SU-DHL-6 (cell line): Measurements from ENCODE around the gene ZNF774.
"Not testable (repeated sequence)": the region's sequence is repeated elsewhere in the genome, so short reads cannot be mapped to it uniquely, and the experiment has no call there.

Experiments used
- H2AFZ ChIP-seq: fragments of 200-600 bp; sonication (generic); 2 replicates; pipeline ENCODE4 v1.6.1; 2014; ENCODE audit warnings: low read depth, mild to moderate bottlenecking, moderate library complexity, mixed read lengths, antibody characterized with exemption, low read length; ENCODE audit not compliant: severe bottlenecking
- H3F3A ChIP-seq: fragments of 200-600 bp; shearing (Covaris generic); 2 replicates; pipeline ENCODE4 v1.6.0; 2016; ENCODE audit warnings: antibody characterized with exemption, mild to moderate bottlenecking; ENCODE audit not compliant: insufficient read depth
- H3K27ac ChIP-seq: fragments of 200-600 bp; sonication (generic); 2 replicates; pipeline ENCODE4 v1.5.1; 2016; ENCODE audit warnings: low read depth, mild to moderate bottlenecking, low read length, moderate library complexity, mixed read lengths
- H3K27me3 ChIP-seq: fragments of 200-600 bp; sonication (generic), shearing (Covaris generic); 2 replicates; pipeline ENCODE4 v1.6.0; 2014; ENCODE audit warnings: mild to moderate bottlenecking, low read length
- H3K36me3 ChIP-seq: fragments of 200-600 bp; sonication (generic); 2 replicates; pipeline ENCODE4 v1.6.1; 2014; ENCODE audit warnings: mild to moderate bottlenecking, low read length, mixed read lengths
- H3K4me2 ChIP-seq: fragments of 300-600, 200-600 bp; shearing (Covaris generic), sonication (generic); 2 replicates; pipeline ENCODE4 v1.6.0; 2014; ENCODE audit warnings: low read length, low read depth, mild to moderate bottlenecking; ENCODE audit not compliant: poor library complexity, severe bottlenecking
- H3K4me3 ChIP-seq: fragments of 200-600 bp; sonication (generic); 2 replicates; pipeline ENCODE4 v1.5.1; 2014; ENCODE audit warnings: antibody characterized with exemption, low read length, mild to moderate bottlenecking, mixed read lengths; ENCODE audit not compliant: insufficient read depth, poor library complexity, severe bottlenecking
- H3K79me2 ChIP-seq: fragments of 200-600 bp; sonication (generic); 2 replicates; pipeline ENCODE4 v1.6.1; 2014; ENCODE audit warnings: mild to moderate bottlenecking, low read length, moderate library complexity; ENCODE audit not compliant: insufficient read depth
- H3K9ac ChIP-seq: fragments of 200-600 bp; sonication (generic); 2 replicates; pipeline ENCODE4 v1.7.0; 2014; ENCODE audit warnings: mild to moderate bottlenecking, low read length
- H3K9me2 ChIP-seq: fragments of 200-600 bp; sonication (generic); replicated peaks from 2 replicates; pipeline ENCODE4 v1.6.1; 2014; ENCODE audit warnings: low read length; ENCODE audit not compliant: insufficient read depth
- H3K9me3 ChIP-seq: fragments of 200-600 bp; sonication (generic); 2 replicates; pipeline ENCODE4 v1.6.1; 2014; ENCODE audit warnings: low read length, mixed read lengths; ENCODE audit not compliant: insufficient read depth
- H4K20me1 ChIP-seq: fragments of 200-600 bp; sonication (generic); 2 replicates; pipeline ENCODE4 v1.6.1; 2014; ENCODE audit warnings: low read depth, mild to moderate bottlenecking, antibody characterized with exemption, low read length, moderate library complexity, mixed read lengths
- EZH2phosphoT487 ChIP-seq: fragments of 200-600 bp; sonication (generic), shearing (Covaris generic); conservative IDR thresholded peaks from 2 replicates; pipeline ENCODE4 v1.6.1; 2018; ENCODE audit warnings: mild to moderate bottlenecking, antibody characterized with exemption, low read length, moderate library complexity, mixed read lengths
- TF ChIP-seq, protein P1 (sequence below): fragments of 200-600 bp; sonication (generic); IDR thresholded peaks from one replicate; pipeline ENCODE4 v1.5.1; 2017; ENCODE audit warnings: antibody characterized with exemption, mild to moderate bottlenecking, low read length, moderate library complexity; ENCODE audit not compliant: insufficient read depth, poor library complexity, severe bottlenecking

Gene ZNF774

DNA sequence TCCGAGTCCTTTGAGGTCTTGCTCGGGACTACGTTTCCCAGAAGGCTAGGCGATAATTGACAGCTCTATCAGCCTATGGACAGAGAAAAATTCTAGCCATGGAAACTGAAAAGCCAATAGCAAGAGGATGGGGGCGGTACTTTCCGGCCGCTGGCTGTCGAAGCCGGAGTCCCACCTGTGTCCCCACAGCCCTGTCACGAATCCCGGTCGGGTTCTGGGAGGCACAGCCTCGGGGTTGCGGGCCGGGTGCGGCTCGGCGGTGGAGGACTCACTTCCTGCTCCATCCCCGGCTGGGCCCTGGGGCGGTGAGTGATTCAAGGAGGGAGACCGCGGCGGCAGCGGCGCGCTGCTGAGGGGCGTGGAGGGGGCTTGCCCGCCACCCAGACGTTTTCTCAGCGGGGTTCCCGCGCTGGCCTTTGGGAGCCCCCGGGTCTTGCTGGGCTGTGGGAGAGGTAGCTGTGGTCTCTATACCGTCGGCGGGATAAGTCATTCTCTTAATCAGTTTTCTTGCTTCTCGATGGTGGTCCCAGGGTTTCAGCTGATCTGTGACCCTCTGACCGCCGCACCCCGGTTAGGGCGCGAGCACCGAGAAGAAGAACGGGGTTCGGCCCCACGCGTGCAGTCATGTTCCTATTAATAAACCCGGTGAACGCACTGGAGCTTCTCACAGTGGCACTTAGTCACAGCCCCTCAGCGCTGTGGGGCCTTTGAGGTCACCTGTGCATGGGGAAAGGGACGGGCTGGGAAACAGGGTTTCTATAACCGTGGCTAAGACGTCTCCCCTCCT is at the start of gene ZNF774:
Gene ZNF774 (plus strand): TSS at position 178 of the 787 bp plus-strand sequence. CDS start 2,377 bp downstream, outside the sequence.
- H3K9me2 ChIP-seq = no peaks in the 10 kb centered on the region
- H3K4me3 ChIP-seq = peak within 1 kb of the TSS; percentile 70
- H3K4me2 ChIP-seq = peak within 1 kb of the TSS; percentile 61
- no peaks in the 10 kb centered on the region for H4K20me1 ChIP-seq
- H3K36me3 ChIP-seq = no peaks in the 10 kb centered on the region
- H3K27ac ChIP-seq = no peak within 1 kb of the TSS
- H3K27me3 ChIP-seq = no peaks in the 10 kb centered on the region
- H3K79me2 ChIP-seq = no peaks in the 10 kb centered on the region
- H2AFZ ChIP-seq = peak within 1 kb of the TSS; percentile 92
- H3K9me3 ChIP-seq = no peaks in the 10 kb centered on the region
- H3K9ac ChIP-seq = peak within 1 kb of the TSS; percentile 63
- H3F3A ChIP-seq = no peaks in the 10 kb centered on the region
- no peak for TF ChIP-seq EZH2phosphoT487

- not testable (repeated sequence) for H3K9me2 ChIP-seq, H3K9ac ChIP-seq, H3K9me3 ChIP-seq, H3K79me2 ChIP-seq, H3F3A ChIP-seq, H2AFZ ChIP-seq, H3K27ac ChIP-seq, H3K27me3 ChIP-seq, H4K20me1 ChIP-seq, H3K36me3 ChIP-seq, H3K4me3 ChIP-seq, H3K4me2 ChIP-seq
Observed at GRCh38 chr15:90305355-90305754, 46.7 kb upstream of the ZNF774 start.

DNA sequence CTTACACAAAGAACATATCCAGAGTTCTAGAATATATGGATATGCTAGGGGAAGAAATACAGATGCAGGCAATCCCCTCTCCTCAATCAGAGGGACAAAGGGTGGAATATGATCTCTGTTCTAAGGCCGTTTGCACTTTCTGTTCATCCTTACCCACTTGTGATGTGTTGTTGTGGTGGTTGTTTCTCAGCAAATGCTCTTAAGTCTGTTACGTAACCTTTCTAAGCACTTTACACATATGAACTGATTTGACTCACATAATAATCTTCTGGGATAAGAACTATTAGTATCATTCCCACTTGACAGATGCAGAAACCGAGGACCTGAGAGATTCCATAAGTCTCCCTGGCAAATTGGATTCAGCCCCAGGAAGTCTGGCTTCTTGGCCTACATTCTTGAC is 46.2 kb upstream of the ZNF774 start:
- Histone ChIP-seq H3K79me2 (no peaks in the 10 kb centered on the region), H3K27me3 (no peaks in the 10 kb centered on the region), H3K4me2 (no peak overlapping the region), H3K9ac (no peak overlapping the region), H3K4me3 (no peak overlapping the region), H2AFZ (no peak overlapping the region), H3K9me2 (no peaks in the 10 kb centered on the region), H4K20me1 (no peaks in the 10 kb centered on the region), H3K9me3 (no peaks in the 10 kb centered on the region), H3K27ac (no peak overlapping the region), H3K36me3 (no peaks in the 10 kb centered on the region), H3F3A (no peaks in the 10 kb centered on the region)
- TF ChIP-seq EZH2phosphoT487 = no peak
- TF ChIP-seq, protein P1, sequence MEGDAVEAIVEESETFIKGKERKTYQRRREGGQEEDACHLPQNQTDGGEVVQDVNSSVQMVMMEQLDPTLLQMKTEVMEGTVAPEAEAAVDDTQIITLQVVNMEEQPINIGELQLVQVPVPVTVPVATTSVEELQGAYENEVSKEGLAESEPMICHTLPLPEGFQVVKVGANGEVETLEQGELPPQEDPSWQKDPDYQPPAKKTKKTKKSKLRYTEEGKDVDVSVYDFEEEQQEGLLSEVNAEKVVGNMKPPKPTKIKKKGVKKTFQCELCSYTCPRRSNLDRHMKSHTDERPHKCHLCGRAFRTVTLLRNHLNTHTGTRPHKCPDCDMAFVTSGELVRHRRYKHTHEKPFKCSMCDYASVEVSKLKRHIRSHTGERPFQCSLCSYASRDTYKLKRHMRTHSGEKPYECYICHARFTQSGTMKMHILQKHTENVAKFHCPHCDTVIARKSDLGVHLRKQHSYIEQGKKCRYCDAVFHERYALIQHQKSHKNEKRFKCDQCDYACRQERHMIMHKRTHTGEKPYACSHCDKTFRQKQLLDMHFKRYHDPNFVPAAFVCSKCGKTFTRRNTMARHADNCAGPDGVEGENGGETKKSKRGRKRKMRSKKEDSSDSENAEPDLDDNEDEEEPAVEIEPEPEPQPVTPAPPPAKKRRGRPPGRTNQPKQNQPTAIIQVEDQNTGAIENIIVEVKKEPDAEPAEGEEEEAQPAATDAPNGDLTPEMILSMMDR = no peak

DNA sequence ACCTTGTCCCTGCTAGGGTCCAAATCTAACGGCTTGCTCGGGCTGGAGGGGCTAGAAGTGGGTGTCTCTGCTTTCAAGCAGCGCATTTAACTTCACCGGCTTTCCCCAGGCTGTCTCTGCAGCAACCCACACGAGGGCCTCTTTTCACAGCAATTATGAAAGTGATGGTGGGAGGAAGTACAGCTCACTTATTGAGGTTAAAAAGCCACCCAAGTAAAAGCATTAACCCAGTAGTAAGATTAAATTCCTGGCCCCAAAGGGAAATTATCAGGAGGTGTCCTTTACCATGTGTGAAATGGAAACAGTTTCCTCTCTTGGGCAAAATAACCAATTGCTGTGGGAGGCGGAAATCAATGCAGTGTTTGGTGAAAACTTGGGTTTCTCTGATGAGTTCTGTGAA is 45.5 kb upstream of the ZNF774 start:
- Histone ChIP-seq H3K4me3 (no peak overlapping the region), H3K9ac (no peak overlapping the region), H3F3A (no peaks in the 10 kb centered on the region), H3K27ac (no peak overlapping the region), H3K27me3 (no peaks in the 10 kb centered on the region), H3K9me3 (no peaks in the 10 kb centered on the region), H3K36me3 (no peaks in the 10 kb centered on the region), H3K79me2 (no peaks in the 10 kb centered on the region), H3K4me2 (no peak overlapping the region), H4K20me1 (no peaks in the 10 kb centered on the region), H2AFZ (no peak overlapping the region), H3K9me2 (no peaks in the 10 kb centered on the region)
- no peak for TF ChIP-seq EZH2phosphoT487
- TF ChIP-seq, protein P1 = no peak
